Skeletal muscle tissue (tissue), 4 donors: ENCODE results near the gene TAGLN. TPM values are rescaled to one million over a fixed set of nuclear protein-coding genes. Genes with fewer than 3 reads are reported as not detected.

ENCODE experiments used
- H3K27ac ChIP-seq: one replicate; pipeline ENCODE4 v1.7.0; 2013; ENCODE audit warnings: mild to moderate bottlenecking, low read depth, low read length, inconsistent platforms
- H3K27me3 ChIP-seq, 3 donors: one replicate each; pipeline ENCODE4 v1.7.0; 2013; ENCODE audit warnings: low read length in 3 of 3; ENCODE audit not compliant: control insufficient read depth in 3 of 3, insufficient read depth in 3 of 3
- H3K36me3 ChIP-seq, 3 donors: one replicate each; pipeline ENCODE4 v1.7.0; 2013; ENCODE audit warnings: low read length in 3 of 3; ENCODE audit not compliant: control insufficient read depth in 3 of 3, insufficient read depth in 3 of 3
- H3K4me1 ChIP-seq, 3 donors: one replicate each; pipeline ENCODE4 v1.7.0; 2013; ENCODE audit warnings: low read length in 3 of 3, mild to moderate bottlenecking in 3 of 3; ENCODE audit not compliant: control insufficient read depth in 3 of 3, insufficient read depth in 3 of 3
- H3K4me3 ChIP-seq, 3 donors: one replicate each; pipeline ENCODE4 v1.7.0; 2013; ENCODE audit warnings: low read length in 3 of 3
- H3K9ac ChIP-seq, 3 donors: one replicate each; pipeline ENCODE4 v1.7.0; 2013; ENCODE audit warnings: low read length in 3 of 3, mild to moderate bottlenecking in 3 of 3, moderate library complexity in 2 of 3, low read depth in 1 of 3
- H3K9me3 ChIP-seq, 3 donors: one replicate each; pipeline ENCODE4 v1.7.0; 2013; ENCODE audit warnings: low read length in 3 of 3; ENCODE audit not compliant: control insufficient read depth in 3 of 3
- total RNA-seq: library from RNA; depleted of rRNA; stranded (reverse); fragments of >200 nt; gene quantifications from one replicate; pipeline ENCODE4 v1.2.3, GENCODE V29; 2014
- donor health status: Osteomylitis.

The TAGLN gene
- 103 TPM for total RNA-seq

- Histone ChIP-seq H3K9me3 (no peaks in the 10 kb centered on the region), H3K36me3 (peaks cover 19 to 32% (median 30%) of the 10 kb centered on the region in 3 donors), H3K27ac (peak within 1 kb of the TSS; percentile 88), H3K9ac (peak within 1 kb of the TSS; percentile 76 to 80 (median 77)), H3K4me3 (peak within 1 kb of the TSS; percentile 61 to 78 (median 64)), H3K4me1 (peaks cover 38 to 53% (median 45%) of the 10 kb centered on the region in 3 donors), H3K27me3 (peaks cover 0 to 4% (median 0%) of the 10 kb centered on the region in 3 donors)
Observed at GRCh38 chr11:117199053-117199915, at the start of gene TAGLN. Gene TAGLN (plus strand): TSS chr11:117199370. CDS start chr11:117203014, 3,644 bp downstream.

GRCh38 chr11:117152066-117152465 is 47.1 kb upstream of the TAGLN start:
- Histone ChIP-seq H3K4me1 (peaks cover 0 to 14% (median 0%) of the 10 kb centered on the region in 3 donors), H3K9ac (no peak overlapping the region), H3K27ac (no peak overlapping the region), H3K36me3 (peaks cover 2 to 12% (median 7%) of the 10 kb centered on the region in 3 donors), H3K9me3 (no peaks in the 10 kb centered on the region), H3K27me3 (no peaks in the 10 kb centered on the region), H3K4me3 (no peak overlapping the region)

GRCh38 chr11:117154468-117154867 is 44.7 kb upstream of the TAGLN start:
- peaks cover 0 to 3% (median 2%) of the 10 kb centered on the region in 3 donors for H3K4me1 ChIP-seq
- H3K27ac ChIP-seq = no peak overlapping the region
- H3K27me3 ChIP-seq = no peaks in the 10 kb centered on the region
- H3K4me3 ChIP-seq = no peak overlapping the region
- no peak overlapping the region for H3K9ac ChIP-seq
- peaks cover 0 to 10% (median 7%) of the 10 kb centered on the region in 3 donors for H3K36me3 ChIP-seq
- H3K9me3 ChIP-seq = no peaks in the 10 kb centered on the region

GRCh38 chr11:117157507-117157906 is 41.7 kb upstream of the TAGLN start:
- H3K9ac ChIP-seq = no peak overlapping the region
- no peak overlapping the region for H3K4me3 ChIP-seq
- H3K9me3 ChIP-seq = no peaks in the 10 kb centered on the region
- H3K27me3 ChIP-seq = no peaks in the 10 kb centered on the region
- H3K27ac ChIP-seq = no peak overlapping the region
- peaks cover 11 to 23% (median 12%) of the 10 kb centered on the region in 3 donors for H3K36me3 ChIP-seq
- H3K4me1 ChIP-seq = peaks cover 0 to 2% (median 0%) of the 10 kb centered on the region in 3 donors

- Histone ChIP-seq H3K27ac (no peak overlapping the region), H3K27me3 (no peaks in the 10 kb centered on the region), H3K4me1 (peaks cover 0 to 2% (median 0%) of the 10 kb centered on the region in 3 donors), H3K4me3 (no peak overlapping the region), H3K9me3 (no peaks in the 10 kb centered on the region), H3K36me3 (peaks cover 18 to 32% (median 20%) of the 10 kb centered on the region in 3 donors), H3K9ac (no peak overlapping the region)
Observed at GRCh38 chr11:117159892-117160291, 39.3 kb upstream of the TAGLN start.

GRCh38 chr11:117160826-117161225 is 38.3 kb upstream of the TAGLN start:
- Histone ChIP-seq H3K27ac (no peak overlapping the region), H3K4me1 (peaks cover 0 to 2% (median 0%) of the 10 kb centered on the region in 3 donors), H3K9me3 (no peaks in the 10 kb centered on the region), H3K36me3 (peaks cover 22 to 39% (median 25%) of the 10 kb centered on the region in 3 donors), H3K9ac (no peak overlapping the region), H3K4me3 (no peak overlapping the region), H3K27me3 (no peaks in the 10 kb centered on the region)

GRCh38 chr11:117166491-117166890 is 32.7 kb upstream of the TAGLN start:
- peaks cover 24 to 52% (median 28%) of the 10 kb centered on the region in 3 donors for H3K36me3 ChIP-seq
- H3K9ac ChIP-seq = no peak overlapping the region
- H3K27me3 ChIP-seq = no peaks in the 10 kb centered on the region
- no peak overlapping the region for H3K4me3 ChIP-seq
- no peaks in the 10 kb centered on the region for H3K9me3 ChIP-seq
- H3K27ac ChIP-seq = no peak overlapping the region
- peaks cover 7 to 16% (median 10%) of the 10 kb centered on the region in 3 donors for H3K4me1 ChIP-seq

- Histone ChIP-seq H3K9ac (peak overlapping the region in 1 of 3 donors; percentile 33), H3K36me3 (peaks cover 13 to 27% (median 14%) of the 10 kb centered on the region in 3 donors), H3K4me1 (peaks cover 22 to 35% (median 26%) of the 10 kb centered on the region in 3 donors), H3K9me3 (no peaks in the 10 kb centered on the region), H3K27ac (peak overlapping the region; percentile 46), H3K4me3 (no peak overlapping the region), H3K27me3 (no peaks in the 10 kb centered on the region)
Observed at GRCh38 chr11:117169736-117170135, 29.4 kb upstream of the TAGLN start.

- Histone ChIP-seq H3K9ac (no peak overlapping the region), H3K4me1 (peaks cover 22 to 35% (median 26%) of the 10 kb centered on the region in 3 donors), H3K27me3 (no peaks in the 10 kb centered on the region), H3K9me3 (no peaks in the 10 kb centered on the region), H3K36me3 (peaks cover 12 to 26% (median 13%) of the 10 kb centered on the region in 3 donors), H3K4me3 (no peak overlapping the region), H3K27ac (no peak overlapping the region)
Observed at GRCh38 chr11:117170210-117170609, 29.0 kb upstream of the TAGLN start.

- no peak overlapping the region for H3K4me3 ChIP-seq
- H3K27me3 ChIP-seq = no peaks in the 10 kb centered on the region
- H3K4me1 ChIP-seq = peaks cover 22 to 35% (median 26%) of the 10 kb centered on the region in 3 donors
- H3K9me3 ChIP-seq = no peaks in the 10 kb centered on the region
- peaks cover 5 to 19% (median 8%) of the 10 kb centered on the region in 3 donors for H3K36me3 ChIP-seq
- H3K9ac ChIP-seq = no peak overlapping the region
- H3K27ac ChIP-seq = no peak overlapping the region
Observed at GRCh38 chr11:117171007-117171403, 28.2 kb upstream of the TAGLN start.
